ENCODE results near the gene USP32. TPM values are rescaled to one million over a fixed set of nuclear protein-coding genes. Genes with fewer than 3 reads are reported as not detected.
A peak's percentile ranks its signal among the peaks of the same experiment; 100 is the strongest.

Gene USP32
- total and polyA plus RNA-seq, 12 donors, result 22.0 to 99.3 (median 54.4) TPM

GRCh38 chr17:60260540-60260939, 131.4 kb downstream of the USP32 start:
- no peak for TF ChIP-seq CTCF (IDR thresholded peaks at IDR 0.05)
- TF ChIP-seq POLR2A (IDR thresholded peaks at IDR 0.05), result no peak
- 95 to 98% (median 97%) methylated on average over 1 of the region's 1 CpG for WGBS, 4 donors
- Histone ChIP-seq H3K4me3 (no peak overlapping the region), H3K9me3 (replicated peaks in 1 of 3) (no peaks in the 10 kb centered on the region), H3K27me3 (no peaks in the 10 kb centered on the region), H3K27ac (no peak overlapping the region), H3K4me1 (replicated peaks in 1 of 2) (peaks cover 6 to 14% of the 10 kb centered on the region in 2 donors), H3K36me3 (replicated peaks in 1 of 2) (peaks cover 0 to 8% of the 10 kb centered on the region in 2 donors)
- intact Hi-C loops (cut with DNase I), result no loop called here
- no peak for DNase-seq

GRCh38 chr17:60258313-60258712, 133.6 kb downstream of the USP32 start:
- TF ChIP-seq POLR2A (IDR thresholded peaks at IDR 0.05) (no peak), CTCF (IDR thresholded peaks at IDR 0.05) (no peak)
- DNase-seq, result no peak
- WGBS, 4 donors, result 91 to 96% (median 93%) methylated on average over 3 of the region's 3 CpGs
- no peak overlapping the region for H3K27ac ChIP-seq
- intact Hi-C loops (cut with DNase I), result no loop called here
- peaks cover 0 to 4% of the 10 kb centered on the region in 2 donors for H3K36me3 ChIP-seq (replicated peaks in 1 of 2)
- H3K4me1 ChIP-seq (replicated peaks in 1 of 2), result peaks cover 6 to 14% of the 10 kb centered on the region in 2 donors
- no peak overlapping the region for H3K4me3 ChIP-seq
- no peaks in the 10 kb centered on the region for H3K9me3 ChIP-seq (replicated peaks in 1 of 3)
- no peaks in the 10 kb centered on the region for H3K27me3 ChIP-seq

GRCh38 chr17:60256174-60256573, 135.8 kb downstream of the USP32 start:
- Histone ChIP-seq H3K27ac (peak overlapping the region in 4 of 5 donors; percentile 22 to 33 (median 28)), H3K9me3 (replicated peaks in 1 of 3) (no peaks in the 10 kb centered on the region), H3K4me1 (replicated peaks in 1 of 2) (peaks cover 6 to 14% of the 10 kb centered on the region in 2 donors), H3K4me3 (no peak overlapping the region), H3K36me3 (replicated peaks in 1 of 2) (peaks cover 0 to 9% of the 10 kb centered on the region in 2 donors), H3K27me3 (no peaks in the 10 kb centered on the region)
- no peak for DNase-seq
- intact Hi-C loops (cut with DNase I), result no loop called here
- TF ChIP-seq CTCF (IDR thresholded peaks at IDR 0.05) (no peak), POLR2A (IDR thresholded peaks at IDR 0.05) (no peak)

GRCh38 chr17:60253048-60253447, 138.9 kb downstream of the USP32 start:
- intact Hi-C loops (cut with DNase I), result no loop called here
- no peak for DNase-seq
- H3K27ac ChIP-seq, result no peak overlapping the region
- TF ChIP-seq POLR2A (IDR thresholded peaks at IDR 0.05) (no peak), CTCF (IDR thresholded peaks at IDR 0.05) (no peak)
- H3K9me3 ChIP-seq (replicated peaks in 1 of 3), result no peaks in the 10 kb centered on the region
- H3K4me3 ChIP-seq, result no peak overlapping the region
- no peaks in the 10 kb centered on the region for H3K27me3 ChIP-seq
- peaks cover 0 to 9% of the 10 kb centered on the region in 2 donors for H3K36me3 ChIP-seq (replicated peaks in 1 of 2)
- WGBS, 4 donors, result 88 to 94% (median 88%) methylated on average over 2 of the region's 2 CpGs
- peaks cover 6 to 14% of the 10 kb centered on the region in 2 donors for H3K4me1 ChIP-seq (replicated peaks in 1 of 2)
